Activated T-cell treated with anti-CD3 and anti-CD28 coated beads, Interleukin-2, amount 50 U/mL, for 72 hours (primary cell): Measurements from ENCODE around the gene LARP1. TPM values are rescaled to one million over a fixed set of nuclear protein-coding genes. Genes with fewer than 3 reads are reported as not detected.

Source experiments
- ATAC-seq, 2 donors: fragments of 150-1000 bp; cut with Tn5 transposase; replicated peaks in 1 of 2; 2 replicates each; pipeline ENCODE4 v1.10.0; 2021; ENCODE audit warnings: moderate library complexity in 2 of 2, mild to moderate bottlenecking in 1 of 2
- DNase-seq, 2 donors: peaks; one replicate each; pipeline ENCODE4 v3.0.0; 2021 to 2022; ENCODE audit warnings: mixed read lengths in 1 of 2
- H3K27ac Mint-ChIP-seq: one replicate; pipeline ENCODE4 v1.8.0; 2022; ENCODE audit warnings: mild to moderate bottlenecking, moderate library complexity, mixed read lengths
- H3K27me3 Mint-ChIP-seq: one replicate; pipeline ENCODE4 v1.8.0; 2022; ENCODE audit warnings: low read depth, mixed read lengths
- H3K36me3 Mint-ChIP-seq, 2 donors: one replicate each; pipeline ENCODE4 v1.8.0; 2022; ENCODE audit warnings: mixed read lengths in 2 of 2, mild to moderate bottlenecking in 1 of 2; ENCODE audit not compliant: insufficient read depth in 2 of 2
- H3K4me1 Mint-ChIP-seq: one replicate; pipeline ENCODE4 v1.8.0; 2022; ENCODE audit warnings: low read depth, mixed read lengths
- H3K4me3 Mint-ChIP-seq, 2 donors: one replicate each; pipeline ENCODE4 v1.8.0; 2022; ENCODE audit warnings: mild to moderate bottlenecking in 2 of 2, mixed read lengths in 2 of 2, moderate library complexity in 2 of 2
- H3K9me3 Mint-ChIP-seq, 2 donors: one replicate each; pipeline ENCODE4 v1.8.0; 2022; ENCODE audit warnings: mixed read lengths in 2 of 2
- total RNA-seq, 2 donors: library from RNA; stranded (reverse); gene quantifications; one replicate each; pipeline ENCODE4 v1.2.3, GENCODE V29; 2022

The LARP1 gene
- total RNA-seq = 100 to 1,000 TPM; 248 to 266 TPM

GRCh38 chr5:154755361-154756008 is at the start of gene LARP1:
Gene LARP1, plus strand, starts transcription at chr5:154755377. Its CDS starts 381 bp downstream, at chr5:154755758.
- Mint-ChIP-seq H3K9me3 (no peaks in the 10 kb centered on the region), H3K36me3 (peaks cover 8 to 12% of the 10 kb centered on the region in 2 donors), H3K4me3 (peak within 1 kb of the TSS; percentile 93 to 97), H3K27me3 (no peaks in the 10 kb centered on the region), H3K4me1 (peaks cover 40% of the 10 kb centered on the region), H3K27ac (peak within 1 kb of the TSS; percentile 99)
- DNase-seq = peak; percentile 36 to 41
- ATAC-seq = peak; percentile 1

GRCh38 chr5:154706416-154706815 is 48.8 kb upstream of the LARP1 start:
- ATAC-seq = no peak
- no peak overlapping the region for H3K4me3 Mint-ChIP-seq
- H3K36me3 Mint-ChIP-seq = no peaks in the 10 kb centered on the region
- no peaks in the 10 kb centered on the region for H3K9me3 Mint-ChIP-seq
- DNase-seq = no peak
- no peak overlapping the region for H3K27ac Mint-ChIP-seq
- no peaks in the 10 kb centered on the region for H3K27me3 Mint-ChIP-seq
- no peaks in the 10 kb centered on the region for H3K4me1 Mint-ChIP-seq

GRCh38 chr5:154707641-154708040 is 47.5 kb upstream of the LARP1 start:
- H3K27me3 Mint-ChIP-seq = no peaks in the 10 kb centered on the region
- no peaks in the 10 kb centered on the region for H3K9me3 Mint-ChIP-seq
- H3K27ac Mint-ChIP-seq = no peak overlapping the region
- ATAC-seq = no peak
- H3K4me1 Mint-ChIP-seq = no peaks in the 10 kb centered on the region
- no peak overlapping the region for H3K4me3 Mint-ChIP-seq
- no peak for DNase-seq
- no peaks in the 10 kb centered on the region for H3K36me3 Mint-ChIP-seq

GRCh38 chr5:154708207-154708606 is 47.0 kb upstream of the LARP1 start:
- no peaks in the 10 kb centered on the region for H3K36me3 Mint-ChIP-seq

GRCh38 chr5:154708846-154709245 is 46.3 kb upstream of the LARP1 start:
- DNase-seq (no peak), ATAC-seq (no peak)
- H3K4me3 Mint-ChIP-seq = no peak overlapping the region
- H3K9me3 Mint-ChIP-seq = no peaks in the 10 kb centered on the region
- H3K36me3 Mint-ChIP-seq = no peaks in the 10 kb centered on the region
- H3K27me3 Mint-ChIP-seq = no peaks in the 10 kb centered on the region
- H3K4me1 Mint-ChIP-seq = peaks cover 6% of the 10 kb centered on the region
- H3K27ac Mint-ChIP-seq = no peak overlapping the region

More at GRCh38 chr5:154708207-154708606, 47.0 kb upstream of the LARP1 start:
- no peak for DNase-seq
- no peaks in the 10 kb centered on the region for H3K27me3 Mint-ChIP-seq
- H3K9me3 Mint-ChIP-seq = no peaks in the 10 kb centered on the region
- H3K27ac Mint-ChIP-seq = no peak overlapping the region
- no peaks in the 10 kb centered on the region for H3K4me1 Mint-ChIP-seq
- ATAC-seq = no peak
- no peak overlapping the region for H3K4me3 Mint-ChIP-seq

- Mint-ChIP-seq H3K27me3 (no peaks in the 10 kb centered on the region), H3K27ac (no peak overlapping the region), H3K36me3 (no peaks in the 10 kb centered on the region), H3K9me3 (no peaks in the 10 kb centered on the region), H3K4me1 (peaks cover 11% of the 10 kb centered on the region), H3K4me3 (no peak overlapping the region)
- DNase-seq = no peak
- no peak for ATAC-seq
Observed at GRCh38 chr5:154709368-154710305, 45.5 kb upstream of the LARP1 start.

- Mint-ChIP-seq H3K9me3 (no peaks in the 10 kb centered on the region), H3K4me1 (peaks cover 14% of the 10 kb centered on the region), H3K27me3 (no peaks in the 10 kb centered on the region), H3K36me3 (no peaks in the 10 kb centered on the region), H3K27ac (no peak overlapping the region), H3K4me3 (no peak overlapping the region)
- ATAC-seq (no peak), DNase-seq (no peak)
Observed at GRCh38 chr5:154712518-154713437, 42.4 kb upstream of the LARP1 start.

- H3K36me3 Mint-ChIP-seq = no peaks in the 10 kb centered on the region
- no peak overlapping the region for H3K27ac Mint-ChIP-seq
- H3K4me1 Mint-ChIP-seq = peaks cover 14% of the 10 kb centered on the region
- ATAC-seq (no peak), DNase-seq (no peak)
- no peak overlapping the region for H3K4me3 Mint-ChIP-seq
- no peaks in the 10 kb centered on the region for H3K9me3 Mint-ChIP-seq
- H3K27me3 Mint-ChIP-seq = no peaks in the 10 kb centered on the region
Observed at GRCh38 chr5:154713615-154714125, 41.5 kb upstream of the LARP1 start.

- DNase-seq = no peak
- Mint-ChIP-seq H3K4me3 (no peak overlapping the region), H3K9me3 (no peaks in the 10 kb centered on the region), H3K36me3 (no peaks in the 10 kb centered on the region), H3K27me3 (no peaks in the 10 kb centered on the region), H3K27ac (no peak overlapping the region), H3K4me1 (peaks cover 14% of the 10 kb centered on the region)
- peak; percentile 50 to 58 for ATAC-seq
Observed at GRCh38 chr5:154714266-154714986, 40.8 kb upstream of the LARP1 start.

GRCh38 chr5:154721481-154722058 is 33.6 kb upstream of the LARP1 start:
- no peaks in the 10 kb centered on the region for H3K4me1 Mint-ChIP-seq
- no peaks in the 10 kb centered on the region for H3K36me3 Mint-ChIP-seq
- no peak overlapping the region for H3K4me3 Mint-ChIP-seq
- no peaks in the 10 kb centered on the region for H3K9me3 Mint-ChIP-seq
- no peak for ATAC-seq
- DNase-seq = no peak
- H3K27ac Mint-ChIP-seq = no peak overlapping the region
- H3K27me3 Mint-ChIP-seq = no peaks in the 10 kb centered on the region

GRCh38 chr5:154722097-154722496 is 33.1 kb upstream of the LARP1 start:
- no peak overlapping the region for H3K4me3 Mint-ChIP-seq
- H3K4me1 Mint-ChIP-seq = no peaks in the 10 kb centered on the region
- ATAC-seq = no peak
- H3K9me3 Mint-ChIP-seq = no peaks in the 10 kb centered on the region
- DNase-seq = no peak
- no peak overlapping the region for H3K27ac Mint-ChIP-seq
- no peaks in the 10 kb centered on the region for H3K36me3 Mint-ChIP-seq
- no peaks in the 10 kb centered on the region for H3K27me3 Mint-ChIP-seq

- DNase-seq (no peak), ATAC-seq (no peak)
- no peaks in the 10 kb centered on the region for H3K36me3 Mint-ChIP-seq
- no peaks in the 10 kb centered on the region for H3K9me3 Mint-ChIP-seq
- no peaks in the 10 kb centered on the region for H3K27me3 Mint-ChIP-seq
- H3K27ac Mint-ChIP-seq = no peak overlapping the region
- H3K4me3 Mint-ChIP-seq = no peak overlapping the region
- no peaks in the 10 kb centered on the region for H3K4me1 Mint-ChIP-seq
Observed at GRCh38 chr5:154722936-154723335, 32.2 kb upstream of the LARP1 start.
